Activated CD8-positive, alpha-beta memory T cell treated with anti-CD3 and anti-CD28 coated beads, Interleukin-2, amount 50 U/mL, for 24 hours (primary cell): ENCODE results near the gene JARID2.
"Not testable (repeated sequence)": the region's sequence is repeated elsewhere in the genome, so short reads cannot be mapped to it uniquely, and the experiment has no call there.

Source experiments
- DNase-seq: peaks from one replicate; pipeline ENCODE4 v3.0.0-alpha.2; 2020; ENCODE audit errors: extremely low read depth

The JARID2 gene

GRCh38 chr6:15399641-15400470 is 154.0 kb downstream of the JARID2 start:
- no peak for DNase-seq

GRCh38 chr6:15400572-15401004 is 154.7 kb downstream of the JARID2 start:
- no peak for DNase-seq

GRCh38 chr6:15401120-15401519 is 155.3 kb downstream of the JARID2 start:
- DNase-seq, result no peak

- DNase-seq, result no peak
Observed at GRCh38 chr6:15401769-15402250, 155.9 kb downstream of the JARID2 start.

GRCh38 chr6:15402406-15403045 is 156.7 kb downstream of the JARID2 start:
- no peak for DNase-seq

GRCh38 chr6:15403094-15403755 is 157.4 kb downstream of the JARID2 start:
- DNase-seq, result no peak

- no peak for DNase-seq
Observed at GRCh38 chr6:15404685-15404980, 158.8 kb downstream of the JARID2 start.

GRCh38 chr6:15405129-15406068 is 159.5 kb downstream of the JARID2 start:
- no peak for DNase-seq

- DNase-seq, result no peak
Observed at GRCh38 chr6:15406452-15406851, 160.6 kb downstream of the JARID2 start.

- DNase-seq, result no peak
Observed at GRCh38 chr6:15408008-15408407, 162.1 kb downstream of the JARID2 start.

- no peak for DNase-seq
Observed at GRCh38 chr6:15408758-15409157, 162.9 kb downstream of the JARID2 start.

- no peak for DNase-seq
Observed at GRCh38 chr6:15409301-15410125, 163.6 kb downstream of the JARID2 start.

GRCh38 chr6:15410126-15410391 is 164.2 kb downstream of the JARID2 start:
- DNase-seq, result no peak

GRCh38 chr6:15410752-15411151 is 164.9 kb downstream of the JARID2 start:
- no peak for DNase-seq

GRCh38 chr6:15411766-15412165 is 165.9 kb downstream of the JARID2 start:
- no peak for DNase-seq

- DNase-seq, result no peak
Observed at GRCh38 chr6:15412767-15413166, 166.9 kb downstream of the JARID2 start.

GRCh38 chr6:15413466-15414234 is 167.8 kb downstream of the JARID2 start:
- no peak for DNase-seq

- DNase-seq, result no peak
Observed at GRCh38 chr6:15414235-15414612, 168.4 kb downstream of the JARID2 start.

- not testable (repeated sequence) for DNase-seq
Observed at GRCh38 chr6:15415622-15416021, 169.8 kb downstream of the JARID2 start.

GRCh38 chr6:15416932-15417509 is 171.2 kb downstream of the JARID2 start:
- DNase-seq, result no peak
